CD4-positive, alpha-beta T cell treated with Interleukin-10 for 1 hour (primary cell): ENCODE measurements around the gene HACD4.
A peak's percentile ranks its signal among the peaks of the same experiment; 100 is the strongest.

Experiments used
- DNase-seq: peaks from one replicate; pipeline ENCODE4 v3.0.0-alpha.2; 2020

HACD4 gene

GRCh38 chr9:21031091-21031807, at the start of gene HACD4:
Gene HACD4 (minus strand): TSS chr9:21031640. CDS start chr9:21031590, 50 bp downstream.
- peak; percentile 74 for DNase-seq

- no peak for DNase-seq
Measured at GRCh38 chr9:21080793-21081192, 49.4 kb upstream of the HACD4 start.

GRCh38 chr9:21078702-21079101, 47.3 kb upstream of the HACD4 start:
- DNase-seq, result peak; percentile 40

GRCh38 chr9:21077781-21078180, 46.3 kb upstream of the HACD4 start, which contains the start of gene IFNB1:
Gene IFNB1 (minus strand): TSS chr9:21077942. CDS start chr9:21077869, 73 bp downstream.
- DNase-seq, result no peak

- no peak for DNase-seq
Measured at GRCh38 chr9:21075484-21075883, 44.0 kb upstream of the HACD4 start.

- DNase-seq, result no peak
Measured at GRCh38 chr9:21070906-21071305, 39.5 kb upstream of the HACD4 start.

- DNase-seq, result no peak
Measured at GRCh38 chr9:21070171-21070571, 38.7 kb upstream of the HACD4 start.

- DNase-seq, result peak; percentile 11
Measured at GRCh38 chr9:21060919-21061561, 29.6 kb upstream of the HACD4 start.

- no peak for DNase-seq
Measured at GRCh38 chr9:21056931-21057330, 25.5 kb upstream of the HACD4 start.

- DNase-seq, result no peak
Measured at GRCh38 chr9:21053851-21054250, 22.4 kb upstream of the HACD4 start.

- no peak for DNase-seq
Measured at GRCh38 chr9:21047281-21047691, 15.8 kb upstream of the HACD4 start.

GRCh38 chr9:21043841-21044240, 12.4 kb upstream of the HACD4 start:
- DNase-seq, result no peak

GRCh38 chr9:21042466-21042865, 11.0 kb upstream of the HACD4 start:
- no peak for DNase-seq

GRCh38 chr9:21039302-21039701, 7.9 kb upstream of the HACD4 start:
- DNase-seq, result no peak

- no peak for DNase-seq
Measured at GRCh38 chr9:21037278-21037677, 5.8 kb upstream of the HACD4 start.

GRCh38 chr9:21031808-21032183, 356 bp upstream of the HACD4 start:
- DNase-seq, result no peak

GRCh38 chr9:21030389-21031035, 928 bp downstream of the HACD4 start:
- peak; percentile 42 for DNase-seq

GRCh38 chr9:21029661-21030060, 1.8 kb downstream of the HACD4 start:
- DNase-seq, result no peak

- no peak for DNase-seq
Measured at GRCh38 chr9:21028466-21028865, 3.0 kb downstream of the HACD4 start.

- DNase-seq, result no peak
Measured at GRCh38 chr9:21027295-21027694, 4.1 kb downstream of the HACD4 start.

- no peak for DNase-seq
Measured at GRCh38 chr9:21023861-21024260, 7.6 kb downstream of the HACD4 start.

GRCh38 chr9:21018177-21018576, 13.3 kb downstream of the HACD4 start:
- no peak for DNase-seq

- DNase-seq, result no peak
Measured at GRCh38 chr9:21016701-21017491, 14.5 kb downstream of the HACD4 start.
